Activated CD8-positive, alpha-beta T cell treated with anti-CD3 and anti-CD28 coated beads for 36 hours (primary cell): ENCODE measurements around the gene MIDN. TPM values are rescaled to one million over a fixed set of nuclear protein-coding genes. Genes with fewer than 3 reads are reported as not detected.

ENCODE experiments used
- ATAC-seq: fragments of 200-7000 bp; cut with Tn5 transposase; one replicate; pipeline ENCODE4 v1.10.0; 2021; ENCODE audit warnings: mild to moderate bottlenecking, moderate library complexity
- CTCF ChIA-PET: fragments of 350-600 bp; sonication (Branson Sonifier 250); formaldehyde crosslinking; loops from one replicate; lab custom pipeline; 2021; ENCODE audit warnings: antibody characterized with exemption; lab: Charles Lee
- POLR2A ChIA-PET: fragments of 350-600 bp; sonication (Branson Sonifier 250); formaldehyde crosslinking; loops from one replicate; lab custom pipeline; 2021; ENCODE audit warnings: antibody characterized with exemption; lab: Charles Lee
- DNase-seq: peaks from one replicate; pipeline ENCODE4 v3.0.0-alpha.2; 2020
- H3K27ac Mint-ChIP-seq: one replicate; pipeline ENCODE4 v1.8.0; 2021; ENCODE audit warnings: mild to moderate bottlenecking, mixed read lengths
- H3K27me3 Mint-ChIP-seq: one replicate; pipeline ENCODE4 v1.8.0; 2021; ENCODE audit warnings: mixed read lengths
- H3K36me3 Mint-ChIP-seq: one replicate; pipeline ENCODE4 v1.8.0; 2021; ENCODE audit warnings: low read depth, mixed read lengths
- H3K4me1 Mint-ChIP-seq: one replicate; pipeline ENCODE4 v1.8.0; 2021; ENCODE audit warnings: low read depth, mixed read lengths
- H3K4me3 Mint-ChIP-seq: one replicate; pipeline ENCODE4 v1.8.0; 2021; ENCODE audit warnings: mild to moderate bottlenecking, moderate library complexity, mixed read lengths
- H3K9me3 Mint-ChIP-seq: one replicate; pipeline ENCODE4 v1.8.0; 2021; ENCODE audit warnings: mixed read lengths
- CTCF ChIP-seq: fragments of 200-600 bp; IDR thresholded peaks from one replicate; pipeline ENCODE4 v1.8.0; 2022; ENCODE audit warnings: antibody characterized with exemption, mild to moderate bottlenecking
- intact Hi-C: fragments of 100-400 bp; cut with micrococcal nuclease; formaldehyde crosslinking; loops from one replicate; pipeline ENCODE4 v1.10.0; 2022
- total RNA-seq, 2 experiments: library from RNA; stranded (reverse); gene quantifications; one replicate each; pipeline ENCODE4 v1.2.3, GENCODE V29; 2021

Gene MIDN
- total RNA-seq, 2 experiments from 2014 or later: 41.1 to 43.9 TPM

DNA sequence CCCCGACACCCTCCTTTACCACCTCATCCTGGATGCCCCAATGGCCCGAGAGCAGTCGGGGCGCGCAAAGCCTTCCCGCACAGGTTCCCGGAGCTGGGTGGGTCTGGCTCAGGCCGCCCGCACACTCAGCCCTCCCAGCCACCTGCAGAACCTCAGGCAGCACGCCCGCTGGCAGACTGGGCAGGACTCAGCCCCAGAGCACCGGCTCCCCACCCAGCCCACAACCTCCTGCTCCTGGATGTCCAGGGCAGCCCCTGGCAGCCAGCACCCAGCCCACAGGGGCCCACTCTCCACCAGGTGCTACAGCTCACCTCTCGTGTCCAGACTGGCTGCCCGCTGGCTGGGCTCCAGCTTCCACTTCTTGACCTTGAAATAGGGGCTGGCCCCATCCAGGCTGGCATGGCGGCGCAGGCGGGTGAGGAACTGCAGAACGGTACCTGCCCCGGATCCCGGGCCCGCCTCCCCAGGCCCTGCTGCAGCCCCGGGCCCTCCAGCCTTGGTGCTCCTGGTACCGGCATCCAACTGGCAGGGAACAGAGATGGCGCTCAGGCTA, 15.2 kb upstream of the MIDN start:
- Mint-ChIP-seq H3K27me3 (peaks cover under 1% of the 10 kb centered on the region), H3K27ac (no peak overlapping the region), H3K36me3 (peaks cover 1% of the 10 kb centered on the region), H3K4me1 (peaks cover under 1% of the 10 kb centered on the region), H3K4me3 (no peak overlapping the region), H3K9me3 (no peaks in the 10 kb centered on the region)
- DNase-seq (no peak), ATAC-seq (no peak)
- CTCF ChIA-PET: no interaction called here
- POLR2A ChIA-PET: no interaction called here
- intact Hi-C loops: no loop called here
- no peak for TF ChIP-seq CTCF

DNA sequence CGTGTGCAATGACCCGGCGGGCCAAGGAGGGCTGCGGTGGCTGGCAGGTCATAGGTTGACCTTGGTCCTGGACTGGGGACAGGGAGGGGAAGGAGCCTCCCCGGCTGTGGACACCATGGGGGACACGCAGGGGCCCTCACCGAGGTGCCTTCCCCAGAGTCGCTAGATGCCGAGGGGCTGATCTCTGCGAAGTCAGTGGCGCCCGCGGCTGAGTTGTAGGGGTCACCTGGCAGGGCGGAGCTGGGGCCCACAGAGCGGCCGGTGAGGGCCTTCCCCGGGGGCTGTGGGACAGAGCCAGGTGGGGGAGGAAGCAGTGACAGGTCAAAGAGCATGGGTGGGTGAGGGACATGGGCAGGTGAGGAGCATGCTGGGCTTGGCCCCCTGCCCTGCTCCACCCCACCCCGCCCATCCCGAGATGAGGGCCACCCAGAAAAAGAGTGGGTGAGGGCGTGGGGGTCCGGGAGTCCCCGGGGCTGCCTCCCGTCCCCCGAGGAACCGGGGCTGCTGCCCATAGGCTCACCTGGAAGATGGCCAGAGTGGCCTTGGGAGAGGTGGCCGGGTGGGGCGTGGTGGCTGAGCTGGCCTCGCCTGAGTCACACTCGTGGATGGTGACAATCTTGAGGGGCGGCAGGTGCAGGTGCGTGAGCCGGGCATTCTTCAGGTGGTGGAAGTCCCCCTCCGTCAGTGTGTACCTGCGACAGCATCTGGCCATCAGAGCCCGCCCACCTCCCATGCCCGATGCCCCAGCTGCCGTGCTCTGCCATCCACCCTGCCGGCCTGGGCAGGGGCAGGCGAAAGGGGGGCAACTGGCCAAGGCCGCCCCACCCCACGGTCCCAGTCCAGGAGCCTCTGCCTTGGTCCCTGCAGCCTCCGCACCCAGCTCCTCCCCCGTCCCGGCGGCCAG, 14.1 kb upstream of the MIDN start:
- ATAC-seq (no peak), DNase-seq (no peak)
- ChIA-PET POLR2A (no interaction called here), CTCF (no interaction called here)
- no peak for TF ChIP-seq CTCF
- peaks cover 9% of the 10 kb centered on the region for H3K4me1 Mint-ChIP-seq
- no peak overlapping the region for H3K4me3 Mint-ChIP-seq
- no peaks in the 10 kb centered on the region for H3K9me3 Mint-ChIP-seq
- intact Hi-C loops: no loop called here
- H3K36me3 Mint-ChIP-seq: no peaks in the 10 kb centered on the region
- H3K27ac Mint-ChIP-seq: no peak overlapping the region
- peaks cover 8% of the 10 kb centered on the region for H3K27me3 Mint-ChIP-seq

- H3K4me1 Mint-ChIP-seq: peaks cover 11% of the 10 kb centered on the region
- H3K4me3 Mint-ChIP-seq: no peak overlapping the region
- intact Hi-C loops: no loop called here
- H3K27me3 Mint-ChIP-seq: peaks cover 8% of the 10 kb centered on the region
- ATAC-seq (no peak), DNase-seq (no peak)
- no peak for TF ChIP-seq CTCF
- no peaks in the 10 kb centered on the region for H3K9me3 Mint-ChIP-seq
- POLR2A ChIA-PET: no interaction called here
- CTCF ChIA-PET: interaction anchor here (1.2 kb wide), 1 partner anchor 12 kb away, joined by 4 read pairs; no protein-coding TSS in a partner anchor
- no peaks in the 10 kb centered on the region for H3K36me3 Mint-ChIP-seq
- H3K27ac Mint-ChIP-seq: no peak overlapping the region
These were observed 13.4 kb upstream of the MIDN start for GRCh38 chr19:1234955-1235380.

GRCh38 chr19:1235625-1236538, 12.5 kb upstream of the MIDN start:
- no peak for DNase-seq
- ChIA-PET CTCF (interaction anchor here (1.2 kb wide), 1 partner anchor 13 kb away, joined by 4 read pairs; no protein-coding TSS in a partner anchor), POLR2A (interaction anchor here (0.9 to 1.3 kb wide), 3 partner anchors 15 to 34 kb away, joined by 3 to 4 read pairs (median 3); partner anchors contain the start of gene CIRBP)
- intact Hi-C loops: no loop called here
- Mint-ChIP-seq H3K36me3 (no peaks in the 10 kb centered on the region), H3K9me3 (no peaks in the 10 kb centered on the region), H3K27ac (no peak overlapping the region), H3K4me1 (peaks cover 14% of the 10 kb centered on the region), H3K4me3 (no peak overlapping the region), H3K27me3 (peaks cover 8% of the 10 kb centered on the region)
- TF ChIP-seq CTCF: no peak
- ATAC-seq: no peak
